SU-DHL-6 (cell line): ENCODE data around the gene GRAMD2B.

Source experiments
- CTCF ChIP-seq: fragments of 200-600 bp; sonication (generic); IDR thresholded peaks from one replicate; pipeline ENCODE4 v1.5.1; 2017; ENCODE audit warnings: antibody characterized with exemption, mild to moderate bottlenecking, low read length, moderate library complexity; ENCODE audit not compliant: insufficient read depth, poor library complexity, severe bottlenecking
- EZH2phosphoT487 ChIP-seq: fragments of 200-600 bp; sonication (generic), shearing (Covaris generic); conservative IDR thresholded peaks from 2 replicates; pipeline ENCODE4 v1.6.1; 2018; ENCODE audit warnings: mild to moderate bottlenecking, antibody characterized with exemption, low read length, moderate library complexity, mixed read lengths

DNA sequence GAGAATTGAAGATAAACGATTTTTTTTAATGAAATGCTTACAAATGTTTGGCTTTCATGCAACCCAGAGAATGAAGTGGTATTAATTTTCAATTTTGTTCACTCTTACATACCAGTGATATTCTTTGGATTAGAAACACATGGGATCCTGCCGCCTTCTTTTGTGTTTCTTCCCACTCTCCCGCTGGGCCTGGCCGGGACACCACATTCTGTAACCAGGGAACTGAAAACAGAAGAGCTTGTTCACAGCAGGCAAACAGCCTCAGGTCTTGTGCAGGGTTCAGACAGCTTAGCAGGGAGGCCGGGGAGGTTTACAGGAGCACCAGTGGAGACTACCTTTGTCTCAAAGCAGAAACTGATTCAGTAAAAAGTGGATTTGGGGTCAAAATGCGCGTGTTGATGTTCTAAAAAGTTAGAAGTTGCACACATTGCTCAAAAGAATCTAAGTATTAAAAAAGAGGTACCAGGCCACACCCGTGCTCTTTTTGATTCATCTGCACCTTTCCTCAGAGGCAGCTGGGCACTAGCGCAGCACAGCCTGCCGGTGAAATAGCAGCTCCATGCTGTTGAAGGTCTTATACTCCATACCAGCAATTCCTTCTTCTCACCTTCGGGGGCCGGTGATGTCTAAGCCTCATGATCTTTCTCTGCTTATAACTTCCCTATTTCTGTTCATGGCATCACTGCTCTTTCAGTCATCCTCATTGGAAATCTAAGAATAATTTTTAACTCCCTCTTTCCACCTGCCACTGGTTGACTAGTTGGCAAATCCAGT, 67.1 kb downstream of the GRAMD2B start:
- TF ChIP-seq CTCF = no peak
- no peak for TF ChIP-seq EZH2phosphoT487
